ENCODE measurements around the gene KIFC3.

Gene KIFC3

GRCh38 chr16:57807968-57808528 is 5.8 kb upstream of the KIFC3 start:
- DNase-seq (ENCODE audit: extremely low read depth, low read depth) = no peak

DNA sequence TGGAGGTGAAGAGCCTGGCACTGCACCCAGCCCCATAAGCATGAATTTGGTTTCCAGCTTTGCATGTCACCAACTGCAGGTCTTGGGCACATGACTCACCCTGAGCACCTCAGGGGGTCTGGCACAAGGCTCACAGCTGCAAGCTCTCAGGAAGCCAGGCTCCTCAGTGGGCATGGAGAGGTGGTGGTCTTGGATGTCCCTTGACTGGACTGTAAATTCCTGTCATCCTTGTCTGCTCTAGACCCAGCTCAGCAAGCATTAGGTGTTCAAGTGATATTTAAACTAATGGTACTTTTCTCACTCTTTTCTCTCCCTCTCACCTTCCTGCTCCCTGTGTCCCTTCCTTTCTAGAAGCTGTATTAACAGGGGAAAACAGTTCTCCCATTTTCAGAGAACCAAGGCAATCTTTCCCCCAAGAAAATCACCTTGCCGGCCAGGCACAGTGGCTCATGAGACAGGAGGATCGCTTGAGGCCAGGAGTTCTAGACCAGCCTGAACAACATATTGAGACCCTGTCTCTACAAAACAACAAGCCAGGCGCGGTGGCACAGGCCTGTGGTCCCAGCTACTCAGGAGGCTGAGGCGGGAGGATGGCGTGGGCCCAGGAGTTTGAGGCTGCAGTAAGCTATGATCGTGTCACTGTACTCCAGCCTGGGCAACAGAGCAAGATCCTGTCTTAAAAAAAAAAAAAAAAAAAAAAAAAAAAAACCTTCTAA is 5.1 kb upstream of the KIFC3 start:
- TF ChIP-seq, protein P1, sequence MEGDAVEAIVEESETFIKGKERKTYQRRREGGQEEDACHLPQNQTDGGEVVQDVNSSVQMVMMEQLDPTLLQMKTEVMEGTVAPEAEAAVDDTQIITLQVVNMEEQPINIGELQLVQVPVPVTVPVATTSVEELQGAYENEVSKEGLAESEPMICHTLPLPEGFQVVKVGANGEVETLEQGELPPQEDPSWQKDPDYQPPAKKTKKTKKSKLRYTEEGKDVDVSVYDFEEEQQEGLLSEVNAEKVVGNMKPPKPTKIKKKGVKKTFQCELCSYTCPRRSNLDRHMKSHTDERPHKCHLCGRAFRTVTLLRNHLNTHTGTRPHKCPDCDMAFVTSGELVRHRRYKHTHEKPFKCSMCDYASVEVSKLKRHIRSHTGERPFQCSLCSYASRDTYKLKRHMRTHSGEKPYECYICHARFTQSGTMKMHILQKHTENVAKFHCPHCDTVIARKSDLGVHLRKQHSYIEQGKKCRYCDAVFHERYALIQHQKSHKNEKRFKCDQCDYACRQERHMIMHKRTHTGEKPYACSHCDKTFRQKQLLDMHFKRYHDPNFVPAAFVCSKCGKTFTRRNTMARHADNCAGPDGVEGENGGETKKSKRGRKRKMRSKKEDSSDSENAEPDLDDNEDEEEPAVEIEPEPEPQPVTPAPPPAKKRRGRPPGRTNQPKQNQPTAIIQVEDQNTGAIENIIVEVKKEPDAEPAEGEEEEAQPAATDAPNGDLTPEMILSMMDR (IDR thresholded peaks at IDR 0.05; ENCODE audit: low read depth, low read length) = no peak
- DNase-seq (ENCODE audit: extremely low read depth, low read depth) = no peak

More at GRCh38 chr16:57807968-57808528, 5.8 kb upstream of the KIFC3 start:
- TF ChIP-seq, protein P1 (IDR thresholded peaks at IDR 0.05; ENCODE audit: low read depth, low read length) = no peak

DNA sequence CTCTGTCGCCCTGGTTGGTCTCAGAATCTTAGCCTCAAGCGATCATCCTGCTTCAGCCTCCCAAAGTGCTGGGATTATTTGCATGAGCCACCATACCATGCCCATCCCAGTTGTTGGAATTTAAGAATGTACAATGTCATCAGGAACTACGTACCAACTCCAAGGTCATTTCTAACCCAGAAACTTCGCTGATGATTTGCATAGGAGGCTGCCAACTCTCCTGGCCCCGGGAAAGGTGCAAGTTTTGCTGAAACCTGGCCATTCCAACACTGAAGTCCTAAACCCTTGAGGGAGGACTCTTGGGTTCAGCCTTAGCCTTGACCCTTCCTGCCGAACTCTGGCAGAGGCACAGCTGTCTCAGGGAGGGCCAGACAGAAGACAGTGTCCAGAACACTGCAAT is 2.9 kb upstream of the KIFC3 start:
- TF ChIP-seq, protein P1 (IDR thresholded peaks at IDR 0.05; ENCODE audit: low read depth, low read length) = no peak
- DNase-seq (ENCODE audit: extremely low read depth, low read depth) = no peak

DNA sequence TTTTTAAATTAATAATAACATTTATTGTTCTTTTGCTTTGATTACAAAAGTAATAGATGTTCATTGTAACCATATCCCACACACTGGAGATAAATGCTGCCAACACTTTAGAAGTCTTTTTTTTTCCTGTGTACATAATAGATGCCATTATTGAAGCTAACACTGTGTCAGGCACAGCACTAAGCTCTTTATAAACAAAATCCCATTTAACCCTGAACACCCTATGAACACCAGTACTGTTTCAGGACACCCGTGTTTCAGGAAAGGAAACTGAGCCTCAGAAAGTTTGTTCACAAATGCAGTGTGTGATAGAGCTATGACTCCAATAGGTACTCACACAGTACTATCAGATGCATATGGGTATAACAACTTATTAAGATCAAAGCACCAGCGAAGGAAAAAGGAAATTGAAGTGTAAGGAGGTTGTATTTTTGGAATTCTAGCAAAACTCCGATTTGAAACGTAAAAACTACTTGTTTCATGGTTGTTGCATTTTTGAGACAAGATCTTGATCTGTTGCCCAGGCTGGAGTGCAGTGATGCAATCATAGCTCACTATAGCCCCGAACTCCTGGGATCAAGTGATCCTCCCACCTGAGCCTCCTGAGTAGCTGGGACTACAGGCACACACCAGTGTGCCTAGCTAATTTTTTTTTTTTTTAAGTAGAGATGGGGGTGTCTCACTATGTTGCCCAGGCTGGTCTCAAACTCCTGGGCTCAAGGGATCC is 2.0 kb upstream of the KIFC3 start:
- TF ChIP-seq, protein P1 (IDR thresholded peaks at IDR 0.05; ENCODE audit: low read depth, low read length) = no peak

DNA sequence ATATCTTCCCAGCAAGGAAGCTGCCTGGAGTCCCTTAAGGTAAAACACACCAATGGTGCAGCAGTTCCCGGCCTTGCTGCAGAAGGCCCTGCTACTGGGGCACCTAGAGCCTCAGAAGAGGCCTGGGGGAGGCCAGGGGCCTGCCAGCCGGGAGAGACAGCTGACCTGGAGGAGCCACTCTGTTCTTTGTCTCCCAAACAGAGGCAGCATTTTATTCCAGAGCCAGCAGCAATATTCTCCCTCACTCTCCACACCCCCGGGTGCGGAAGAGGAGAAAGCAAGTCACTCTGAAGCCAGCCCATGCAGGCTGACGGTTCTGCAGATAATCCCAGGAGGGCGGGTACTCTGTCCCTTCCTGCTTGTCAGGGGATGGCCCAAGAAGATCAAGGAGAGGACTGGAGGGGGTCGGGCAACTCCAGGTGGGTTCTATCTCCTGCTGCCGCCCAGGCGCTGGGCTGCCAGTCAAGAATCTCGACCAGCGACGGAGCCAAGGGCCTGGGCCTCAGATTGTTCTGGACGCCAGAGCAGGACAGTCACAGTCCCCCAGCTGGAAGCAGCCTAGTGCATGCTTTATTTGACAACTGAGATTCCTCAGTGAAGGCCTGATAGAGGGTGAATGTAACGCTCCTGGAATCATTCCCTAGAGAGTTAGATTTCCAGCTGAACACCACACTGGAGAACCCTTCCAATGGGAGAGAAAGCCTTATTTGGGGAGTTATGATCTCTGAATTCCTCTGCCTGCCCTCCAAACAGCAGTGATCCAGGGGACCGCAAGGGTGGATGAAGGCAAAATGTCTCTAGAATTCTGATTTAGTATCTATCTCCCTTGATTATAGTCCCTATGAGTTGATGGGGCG is 1.1 kb upstream of the KIFC3 start:
- no peak for DNase-seq (ENCODE audit: extremely low read depth, low read depth)
- TF ChIP-seq, protein P1 (IDR thresholded peaks at IDR 0.05; ENCODE audit: low read depth, low read length) = no peak

More for the DNA sequence above, 2.0 kb upstream of the KIFC3 start:
- no peak for DNase-seq (ENCODE audit: extremely low read depth, low read depth)

- DNase-seq (ENCODE audit: extremely low read depth, low read depth) = no peak
- TF ChIP-seq, protein P1 (IDR thresholded peaks at IDR 0.05; ENCODE audit: low read depth, low read length) = no peak
Measured at GRCh38 chr16:57801809-57802340, 416 bp downstream of the KIFC3 start.

Measured in AG09319 (cell line).